Lower leg skin (tissue), 3 donors: Measurements from ENCODE around the gene SLC25A26.

Source experiments
- POLR2A ChIP-seq, 2 donors: fragments of 450-650 bp; IDR thresholded peaks; one replicate each; pipeline ENCODE4 v1.6.1; 2016 to 2017; ENCODE audit warnings: antibody characterized with exemption in 2 of 2, mild to moderate bottlenecking in 1 of 2, moderate library complexity in 1 of 2
- TF ChIP-seq, protein P1 (sequence below), 3 donors: fragments of 450-650 bp; IDR thresholded peaks; one replicate each; pipeline ENCODE4 v1.5.1; 2016; ENCODE audit warnings: antibody characterized with exemption in 3 of 3, mild to moderate bottlenecking in 3 of 3, moderate library complexity in 2 of 3

DNA sequence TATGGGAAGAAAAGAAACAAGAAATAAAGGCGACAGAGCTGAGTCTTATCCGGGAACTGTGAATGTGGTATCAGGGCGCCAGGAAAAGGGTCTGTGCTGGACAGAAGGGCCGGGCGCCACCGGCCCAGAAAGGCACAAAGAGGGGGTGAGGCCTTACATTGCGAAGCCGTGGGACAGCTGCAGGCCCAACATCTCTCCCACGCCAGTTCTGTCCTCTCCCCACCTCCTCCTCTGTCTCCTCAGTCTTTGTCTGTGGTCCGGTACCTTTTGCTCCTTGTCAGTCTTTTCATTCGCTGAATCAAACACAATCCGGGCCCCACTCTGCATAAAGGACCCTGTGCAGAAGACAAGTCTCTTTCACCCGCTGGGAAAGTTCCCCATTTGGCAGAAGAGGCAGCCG lies 198.2 kb downstream of the SLC25A26 start:
- TF ChIP-seq, protein P1, sequence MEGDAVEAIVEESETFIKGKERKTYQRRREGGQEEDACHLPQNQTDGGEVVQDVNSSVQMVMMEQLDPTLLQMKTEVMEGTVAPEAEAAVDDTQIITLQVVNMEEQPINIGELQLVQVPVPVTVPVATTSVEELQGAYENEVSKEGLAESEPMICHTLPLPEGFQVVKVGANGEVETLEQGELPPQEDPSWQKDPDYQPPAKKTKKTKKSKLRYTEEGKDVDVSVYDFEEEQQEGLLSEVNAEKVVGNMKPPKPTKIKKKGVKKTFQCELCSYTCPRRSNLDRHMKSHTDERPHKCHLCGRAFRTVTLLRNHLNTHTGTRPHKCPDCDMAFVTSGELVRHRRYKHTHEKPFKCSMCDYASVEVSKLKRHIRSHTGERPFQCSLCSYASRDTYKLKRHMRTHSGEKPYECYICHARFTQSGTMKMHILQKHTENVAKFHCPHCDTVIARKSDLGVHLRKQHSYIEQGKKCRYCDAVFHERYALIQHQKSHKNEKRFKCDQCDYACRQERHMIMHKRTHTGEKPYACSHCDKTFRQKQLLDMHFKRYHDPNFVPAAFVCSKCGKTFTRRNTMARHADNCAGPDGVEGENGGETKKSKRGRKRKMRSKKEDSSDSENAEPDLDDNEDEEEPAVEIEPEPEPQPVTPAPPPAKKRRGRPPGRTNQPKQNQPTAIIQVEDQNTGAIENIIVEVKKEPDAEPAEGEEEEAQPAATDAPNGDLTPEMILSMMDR (IDR thresholded peaks at IDR 0.05): no peak
- TF ChIP-seq POLR2A (IDR thresholded peaks at IDR 0.05): no peak
